Measurements from ENCODE around the gene KIAA1328. TPM values are rescaled to one million over a fixed set of nuclear protein-coding genes. Genes with fewer than 3 reads are reported as not detected.

Gene KIAA1328
- total and polyA plus RNA-seq, 9 of the 15 experiments (the other 6 are each of a cell fraction or from before 2014, with no cell fraction given): 4.0 to 8.6 (median 7.4) TPM

- H3K27ac ChIP-seq (ENCODE audit: extremely low read depth, low read depth, low read length): peak overlapping the region; percentile 56
- no peak overlapping the region for H3K9ac ChIP-seq (ENCODE audit: insufficient read depth in 1 of 2, low read depth in 2 of 2, low read length in 2 of 2)
- H3K27me3 ChIP-seq (ENCODE audit: control insufficient read depth in 2 of 2, insufficient read depth in 2 of 2, low read length in 2 of 2): no peaks in the 10 kb centered on the region
- peaks cover 19% of the 10 kb centered on the region for H3K79me2 ChIP-seq (ENCODE audit: control insufficient read depth, insufficient read depth, low read length)
- ATAC-seq: 0 out of 3 replicates have a peak, but pooled peaks have one; percentile 16
- DNase-seq (ENCODE audit: extremely low read depth in 1 of 4, low spot score in 3 of 4): no peak
- TF ChIP-seq DPF2 (IDR thresholded peaks at IDR 0.05): no peak
- TF ChIP-seq FOS (IDR thresholded peaks at IDR 0.05; ENCODE audit: extremely low read depth, insufficient read length): no peak
- no peak for TF ChIP-seq TAF7 (tag; IDR thresholded peaks at IDR 0.05)
- no peak for TF ChIP-seq PTBP1 (IDR thresholded peaks at IDR 0.05; ENCODE audit: low read depth, low read length)
- TF ChIP-seq MTA3 (IDR thresholded peaks at IDR 0.05; ENCODE audit: borderline replicate concordance): no peak
- no peak for TF ChIP-seq EHMT2 (IDR thresholded peaks at IDR 0.05)
- no peak for TF ChIP-seq BRD9 (IDR thresholded peaks at IDR 0.05; ENCODE audit: low read depth, partially characterized antibody)
- no peak for TF ChIP-seq POLR2AphosphoS2 (IDR thresholded peaks at IDR 0.05; ENCODE audit: low read length)
- no peak for TF ChIP-seq ZNF217 (CRISPR knock-in tag; IDR thresholded peaks at IDR 0.05)
- TF ChIP-seq HNRNPL (IDR thresholded peaks at IDR 0.05; ENCODE audit: low read depth, low read length): no peak
- no peak for TF ChIP-seq YY1 (IDR thresholded peaks at IDR 0.05; ENCODE audit: borderline replicate concordance in 1 of 3, control insufficient read depth in 1 of 3, extremely low read depth in 1 of 3, insufficient read depth in 3 of 3, insufficient read length in 1 of 3, insufficient replicate concordance in 2 of 3, low read depth in 1 of 3, low read length in 2 of 3)
- TF ChIP-seq TSC22D4 (tag; IDR thresholded peaks at IDR 0.05): no peak
- no peak overlapping the region for H3K4me3 ChIP-seq
- intact Hi-C loops (cut with micrococcal nuclease) (no loop called here), in situ Hi-C loops (cut with MboI) (no loop called here)
- CTCF ChIA-PET (ENCODE audit: low intra/inter-chr PET ratio): no interaction called here
- peak overlapping the region; percentile 16; the same call in 1 of the 2 replicates for H3K4me2 ChIP-seq (ENCODE audit: insufficient read depth, low read length)
- FAIRE-seq: no peak
- BruUV-seq (replicated peaks): no TSS peak
- H3K4me1 ChIP-seq (replicated peaks in 1 of 2; ENCODE audit: control insufficient read depth in 2 of 2, insufficient read depth in 2 of 2, low read length in 2 of 2): peaks cover 0 to 31% of the 10 kb centered on the region in 2 experiments; a peak in 2 of 5 replicates
- POLR2A ChIA-PET: interaction anchor here (3.1 kb wide), 1 partner anchor 16 kb away, joined by 19 read pairs; the partner anchor contains the start of genes KIAA1328 and TPGS2
- no peak overlapping the region for H2AFZ ChIP-seq (ENCODE audit: low read depth, low read length)
- no peaks in the 10 kb centered on the region for H3K9me3 ChIP-seq (replicated peaks; ENCODE audit: control insufficient read depth, insufficient read depth, low read depth, low read length)
- H3K36me3 ChIP-seq (ENCODE audit: control insufficient read depth, insufficient read depth, low read length): peaks cover 82% of the 10 kb centered on the region
- 51% methylated on average over 4 of the region's 4 CpGs for WGBS (ENCODE audit: insufficient coverage, low coverage, missing lambda C conversion rate)
- H4K20me1 ChIP-seq (replicated peaks; ENCODE audit: control insufficient read depth, insufficient read depth, low read length): no peaks in the 10 kb centered on the region
- peaks cover 5% of the 10 kb centered on the region for H3K9me1 ChIP-seq (ENCODE audit: control insufficient read depth, insufficient read depth, low read length)
Measured at GRCh38 chr18:36813101-36813775, 15.7 kb upstream of the KIAA1328 start.

Data from K562 (cell line).